MM.1S (cell line): Measurements from ENCODE around the gene MVB12B.

Experiments used
- DNase-seq: peaks from one replicate; pipeline ENCODE4 v3.0.0-alpha.2; 2015
- H2AFZ ChIP-seq: fragments of 300-600 bp; sonication (generic); 2 replicates; pipeline ENCODE4 v1.6.0; 2016; ENCODE audit warnings: antibody characterized with exemption, low read length
- H3F3A ChIP-seq: fragments of 300-600 bp; sonication (generic); 2 replicates; pipeline ENCODE4 v1.6.1; 2016; ENCODE audit warnings: mild to moderate bottlenecking, antibody characterized with exemption, low read length, moderate library complexity, mixed read lengths; ENCODE audit not compliant: insufficient read depth
- H3K27ac ChIP-seq: fragments of 300-600 bp; sonication (generic); 2 replicates; pipeline ENCODE4 v1.5.1; 2016; ENCODE audit warnings: mild to moderate bottlenecking, low read length
- H3K27me3 ChIP-seq: fragments of 300-600 bp; sonication (generic); replicated peaks from 2 replicates; pipeline ENCODE4 v1.6.0; 2016; ENCODE audit warnings: low read length; ENCODE audit not compliant: insufficient read depth
- H3K36me3 ChIP-seq: fragments of 300-600 bp; sonication (generic); replicated peaks from 2 replicates; pipeline ENCODE4 v1.6.1; 2016; ENCODE audit warnings: mild to moderate bottlenecking, low read length, mixed read lengths; ENCODE audit not compliant: insufficient read depth
- H3K4me1 ChIP-seq: fragments of 300-600 bp; sonication (generic); 2 replicates; pipeline ENCODE4 v1.6.1; 2016; ENCODE audit warnings: low read length, mixed read lengths
- H3K4me2 ChIP-seq: fragments of 300-600 bp; sonication (generic); 2 replicates; pipeline ENCODE4 v1.6.0; 2016; ENCODE audit warnings: low read depth, low read length
- H3K4me3 ChIP-seq: fragments of 300-600 bp; sonication (generic); 2 replicates; pipeline ENCODE4 v1.5.1; 2016; ENCODE audit warnings: low read length, mixed read lengths
- H3K79me2 ChIP-seq: fragments of 300-600 bp; sonication (generic); 2 replicates; pipeline ENCODE4 v1.6.1; 2016; ENCODE audit warnings: mixed run types, low read length, mixed read lengths
- H3K9ac ChIP-seq: fragments of 300-600 bp; sonication (generic); 2 replicates; pipeline ENCODE4 v1.6.1; 2016; ENCODE audit warnings: low read length, mixed read lengths
- H3K9me2 ChIP-seq: fragments of 300-600 bp; sonication (generic); replicated peaks from 2 replicates; pipeline ENCODE4 v1.6.1; 2016; ENCODE audit warnings: mild to moderate bottlenecking, low read length, mixed read lengths; ENCODE audit not compliant: insufficient read depth
- H3K9me3 ChIP-seq: fragments of 300-600 bp; sonication (generic); replicated peaks from 2 replicates; pipeline ENCODE4 v1.6.1; 2016; ENCODE audit warnings: mild to moderate bottlenecking, low read length, mixed read lengths; ENCODE audit not compliant: insufficient read depth
- H4K20me1 ChIP-seq: fragments of 300-600 bp; sonication (generic); 2 replicates; pipeline ENCODE4 v1.6.1; 2016; ENCODE audit warnings: mild to moderate bottlenecking, low read length, moderate library complexity, mixed read lengths; ENCODE audit not compliant: insufficient read depth
- CTCF ChIP-seq: fragments of 300-600 bp; sonication (generic); IDR thresholded peaks from 2 replicates; pipeline ENCODE4 v1.5.1; 2016; ENCODE audit warnings: antibody characterized with exemption, low read length, mixed read lengths
- EZH2 ChIP-seq: fragments of 300-600 bp; sonication (generic); optimal IDR thresholded peaks from 2 replicates; pipeline ENCODE3; 2017; ENCODE audit warnings: low read depth, mild to moderate bottlenecking, antibody characterized with exemption, low read length, mixed read lengths
- EZH2phosphoT487 ChIP-seq: fragments of 300-600 bp; sonication (generic); IDR thresholded peaks from 2 replicates; pipeline ENCODE4 v1.6.1; 2018; ENCODE audit warnings: antibody characterized with exemption, low read length

MVB12B gene

GRCh38 chr9:126347911-126348760, 21.5 kb downstream of the MVB12B start:
- Histone ChIP-seq H3F3A (no peaks in the 10 kb centered on the region), H3K4me2 (no peak overlapping the region), H3K79me2 (no peaks in the 10 kb centered on the region), H3K9ac (no peak overlapping the region), H2AFZ (no peak overlapping the region), H3K4me3 (no peak overlapping the region), H4K20me1 (no peaks in the 10 kb centered on the region), H3K4me1 (no peaks in the 10 kb centered on the region), H3K27me3 (no peaks in the 10 kb centered on the region), H3K9me2 (no peaks in the 10 kb centered on the region), H3K9me3 (no peaks in the 10 kb centered on the region), H3K36me3 (no peaks in the 10 kb centered on the region), H3K27ac (no peak overlapping the region)
- DNase-seq: no peak
- TF ChIP-seq EZH2 (no peak), EZH2phosphoT487 (no peak), CTCF (no peak)

GRCh38 chr9:126348911-126349550, 22.4 kb downstream of the MVB12B start:
- H3K4me3 ChIP-seq: no peak overlapping the region
- no peak overlapping the region for H2AFZ ChIP-seq
- no peak overlapping the region for H3K4me2 ChIP-seq
- H3K27ac ChIP-seq: no peak overlapping the region
- no peak for DNase-seq
- no peaks in the 10 kb centered on the region for H3K79me2 ChIP-seq
- no peaks in the 10 kb centered on the region for H3K9me2 ChIP-seq
- no peak overlapping the region for H3K9ac ChIP-seq
- H4K20me1 ChIP-seq: no peaks in the 10 kb centered on the region
- no peaks in the 10 kb centered on the region for H3K4me1 ChIP-seq
- H3K9me3 ChIP-seq: no peaks in the 10 kb centered on the region
- TF ChIP-seq EZH2phosphoT487: no peak
- TF ChIP-seq CTCF: no peak
- no peak for TF ChIP-seq EZH2
- H3F3A ChIP-seq: no peaks in the 10 kb centered on the region
- no peaks in the 10 kb centered on the region for H3K36me3 ChIP-seq
- H3K27me3 ChIP-seq: no peaks in the 10 kb centered on the region

DNA sequence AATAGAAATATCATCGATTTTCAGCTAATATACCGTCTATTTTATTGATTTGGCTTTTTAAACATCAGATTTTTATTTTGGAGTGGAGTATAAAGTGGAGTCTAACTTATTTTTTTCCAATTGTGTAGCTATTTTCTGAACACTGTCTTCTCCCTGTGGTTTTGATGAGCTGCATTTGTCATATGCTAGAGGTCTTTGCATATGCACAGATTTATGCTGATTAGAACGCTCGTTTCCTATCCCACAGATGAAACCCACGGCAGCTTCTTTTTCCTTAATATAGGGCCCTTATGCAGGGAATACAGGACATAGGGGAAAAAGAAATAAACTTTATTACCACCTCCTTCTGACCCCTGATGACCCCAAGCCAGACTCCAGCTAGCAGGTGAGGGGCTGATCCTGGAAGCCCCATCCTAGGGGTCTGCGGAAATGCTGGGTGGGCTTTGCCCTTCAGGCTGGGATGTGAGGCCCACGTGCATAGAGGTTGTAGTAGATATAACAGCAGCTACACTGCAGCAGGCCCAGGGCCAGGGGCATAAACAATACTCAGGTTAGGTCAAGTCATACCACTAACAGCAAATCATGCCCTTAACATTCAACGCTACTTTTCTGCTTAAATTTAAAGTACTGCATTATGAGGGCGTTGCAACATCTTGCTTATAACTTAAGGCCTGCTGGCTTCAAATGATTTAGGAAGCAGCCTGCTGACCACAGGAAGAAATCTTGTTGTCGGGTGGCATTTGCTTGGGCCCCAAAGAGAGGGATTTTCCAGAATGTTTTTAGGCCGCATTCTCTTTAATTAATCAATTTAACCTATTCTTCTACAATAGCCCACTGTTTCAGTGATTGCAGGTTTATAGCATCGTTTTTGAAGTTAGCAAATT, 28.5 kb downstream of the MVB12B start:
- no peaks in the 10 kb centered on the region for H3K79me2 ChIP-seq
- H4K20me1 ChIP-seq: no peaks in the 10 kb centered on the region
- H3K4me3 ChIP-seq: no peak overlapping the region
- DNase-seq: no peak
- H3K9me2 ChIP-seq: no peaks in the 10 kb centered on the region
- H3K4me1 ChIP-seq: no peaks in the 10 kb centered on the region
- no peak overlapping the region for H3K9ac ChIP-seq
- H3F3A ChIP-seq: no peaks in the 10 kb centered on the region
- H3K9me3 ChIP-seq: no peaks in the 10 kb centered on the region
- no peaks in the 10 kb centered on the region for H3K27me3 ChIP-seq
- no peak overlapping the region for H3K27ac ChIP-seq
- no peaks in the 10 kb centered on the region for H3K36me3 ChIP-seq
- no peak overlapping the region for H2AFZ ChIP-seq
- no peak for TF ChIP-seq CTCF
- no peak for TF ChIP-seq EZH2
- no peak for TF ChIP-seq EZH2phosphoT487
- no peak overlapping the region for H3K4me2 ChIP-seq
